Measurements from ENCODE around the gene CCNI2.

Gene CCNI2

GRCh38 chr5:132750471-132751230 lies 3.4 kb downstream of the CCNI2 start:
- DNase-seq (ENCODE audit: low read depth in 3 of 3), result no peak

- no peak for DNase-seq (ENCODE audit: low read depth in 3 of 3)
These were observed 4.2 kb downstream of the CCNI2 start for GRCh38 chr5:132751444-132751843.

- no peak for DNase-seq (ENCODE audit: low read depth in 3 of 3)
These were observed 4.8 kb downstream of the CCNI2 start for GRCh38 chr5:132751971-132752580.

GRCh38 chr5:132752581-132753125 lies 5.4 kb downstream of the CCNI2 start:
- no peak for DNase-seq (ENCODE audit: low read depth in 3 of 3)

GRCh38 chr5:132753135-132753987 lies 6.1 kb downstream of the CCNI2 start:
- no peak for DNase-seq (ENCODE audit: low read depth in 3 of 3)

- DNase-seq (ENCODE audit: low read depth in 3 of 3), result no peak
These were observed 6.9 kb downstream of the CCNI2 start for GRCh38 chr5:132754111-132754510.

GRCh38 chr5:132754947-132755346 lies 7.7 kb downstream of the CCNI2 start:
- no peak for DNase-seq (ENCODE audit: low read depth in 3 of 3)

- DNase-seq (ENCODE audit: low read depth in 3 of 3), result no peak
These were observed 9.3 kb downstream of the CCNI2 start for GRCh38 chr5:132756542-132756941.

- no peak for DNase-seq (ENCODE audit: low read depth in 3 of 3)
These were observed 11.2 kb downstream of the CCNI2 start for GRCh38 chr5:132758451-132758850.

GRCh38 chr5:132759114-132760048 lies 12.2 kb downstream of the CCNI2 start:
- DNase-seq (ENCODE audit: low read depth in 3 of 3), result no peak

- DNase-seq (ENCODE audit: low read depth in 3 of 3), result no peak
These were observed 12.8 kb downstream of the CCNI2 start for GRCh38 chr5:132760049-132760420.

- no peak for DNase-seq (ENCODE audit: low read depth in 3 of 3)
These were observed 13.5 kb downstream of the CCNI2 start for GRCh38 chr5:132760601-132761317.

- DNase-seq (ENCODE audit: low read depth in 3 of 3), result no peak
These were observed 14.4 kb downstream of the CCNI2 start for GRCh38 chr5:132761321-132762240.

- no peak for DNase-seq (ENCODE audit: low read depth in 3 of 3)
These were observed 15.2 kb downstream of the CCNI2 start for GRCh38 chr5:132762246-132763000.

- DNase-seq (ENCODE audit: low read depth in 3 of 3), result no peak
These were observed 16.2 kb downstream of the CCNI2 start for GRCh38 chr5:132763181-132764036.

- DNase-seq (ENCODE audit: low read depth in 3 of 3), result no peak
These were observed 16.8 kb downstream of the CCNI2 start for GRCh38 chr5:132764051-132764450.

GRCh38 chr5:132764671-132765238 lies 17.5 kb downstream of the CCNI2 start:
- DNase-seq (ENCODE audit: low read depth in 3 of 3), result no peak

Measured in stimulated activated CD4-positive, alpha-beta T cell treated with anti-CD3 and anti-CD28 coated beads, TNF-alpha, amount 100 ng/mL, for 4 hours (primary cell).